HG03342 (cell line): Measurements from ENCODE around the gene GJA3.
A peak's percentile ranks its signal among the peaks of the same experiment; 100 is the strongest.

Experiments used
- ATAC-seq: cut with Tn5 transposase; IDR thresholded peaks from one replicate; pipeline ENCODE4 v1.9.1; 2021; ENCODE audit warnings: mild to moderate bottlenecking, moderate library complexity; ENCODE audit not compliant: unreplicated experiment

The GJA3 gene

GRCh38 chr13:20185366-20186056 is 24.7 kb upstream of the GJA3 start:
- ATAC-seq, result no peak

GRCh38 chr13:20182231-20182846 is 21.5 kb upstream of the GJA3 start:
- ATAC-seq, result peak; percentile 84

- no peak for ATAC-seq
Observed at GRCh38 chr13:20181188-20181587, 20.3 kb upstream of the GJA3 start.

- no peak for ATAC-seq
Observed at GRCh38 chr13:20178156-20178555, 17.3 kb upstream of the GJA3 start.

- ATAC-seq, result no peak
Observed at GRCh38 chr13:20177049-20177831, 16.4 kb upstream of the GJA3 start.

- ATAC-seq, result no peak
Observed at GRCh38 chr13:20175907-20176652, 15.2 kb upstream of the GJA3 start.

- no peak for ATAC-seq
Observed at GRCh38 chr13:20175406-20175794, 14.5 kb upstream of the GJA3 start.

GRCh38 chr13:20174656-20175405 is 14.0 kb upstream of the GJA3 start:
- ATAC-seq, result peak; percentile 91

GRCh38 chr13:20173116-20173746 is 12.4 kb upstream of the GJA3 start:
- ATAC-seq, result no peak

- ATAC-seq, result no peak
Observed at GRCh38 chr13:20171364-20171763, 10.5 kb upstream of the GJA3 start.

GRCh38 chr13:20170921-20171320 is 10.1 kb upstream of the GJA3 start:
- no peak for ATAC-seq

- ATAC-seq, result no peak
Observed at GRCh38 chr13:20168396-20168795, 7.5 kb upstream of the GJA3 start.

GRCh38 chr13:20165417-20166257 is 4.8 kb upstream of the GJA3 start:
- ATAC-seq, result no peak

GRCh38 chr13:20161951-20162300 is 1.1 kb upstream of the GJA3 start:
- no peak for ATAC-seq

- ATAC-seq, result peak; percentile 43
Observed at GRCh38 chr13:20161275-20161950, 561 bp upstream of the GJA3 start.

- ATAC-seq, result no peak
Observed at GRCh38 chr13:20159646-20160305, 1.1 kb downstream of the GJA3 start.

- ATAC-seq, result no peak
Observed at GRCh38 chr13:20157151-20157796, 3.6 kb downstream of the GJA3 start.

GRCh38 chr13:20156702-20157101 is 4.2 kb downstream of the GJA3 start:
- no peak for ATAC-seq
